Measurements from ENCODE around the gene KCNAB1.

Gene KCNAB1

GRCh38 chr3:156158656-156159295 is 38.4 kb downstream of the KCNAB1 start:
- H3K4me3 ChIP-seq (ENCODE audit: low read depth, low read length), result no peak overlapping the region
- no peak overlapping the region for H3K9ac ChIP-seq (ENCODE audit: low read depth, low read length)
- no peaks in the 10 kb centered on the region for H3K36me3 ChIP-seq (ENCODE audit: control insufficient read depth, insufficient read depth, low read length)
- 0 out of 2 replicates have a peak, but pooled peaks cover 6% of the 10 kb centered on the region for H3K4me1 ChIP-seq (ENCODE audit: control insufficient read depth, insufficient read depth, low read length)
- H3K27me3 ChIP-seq (ENCODE audit: control insufficient read depth, insufficient read depth, low read length), result no peaks in the 10 kb centered on the region
- no peak overlapping the region for H3K27ac ChIP-seq (ENCODE audit: low read depth, low read length)
- no peaks in the 10 kb centered on the region; the same call in none of the 2 replicates for H3K9me3 ChIP-seq (ENCODE audit: control insufficient read depth, insufficient read depth, low read length)

- no peak overlapping the region for H3K9ac ChIP-seq (ENCODE audit: low read depth, low read length)
- no peaks in the 10 kb centered on the region for H3K27me3 ChIP-seq (ENCODE audit: control insufficient read depth, insufficient read depth, low read length)
- no peaks in the 10 kb centered on the region for H3K36me3 ChIP-seq (ENCODE audit: control insufficient read depth, insufficient read depth, low read length)
- H3K4me1 ChIP-seq (ENCODE audit: control insufficient read depth, insufficient read depth, low read length), result peaks cover 7% of the 10 kb centered on the region
- no peak overlapping the region for H3K27ac ChIP-seq (ENCODE audit: low read depth, low read length)
- H3K9me3 ChIP-seq (ENCODE audit: control insufficient read depth, insufficient read depth, low read length), result no peaks in the 10 kb centered on the region; the same call in none of the 2 replicates
- H3K4me3 ChIP-seq (ENCODE audit: low read depth, low read length), result no peak overlapping the region
These were observed 40.3 kb downstream of the KCNAB1 start for GRCh38 chr3:156160647-156161046.

- no peak overlapping the region for H3K9ac ChIP-seq (ENCODE audit: low read depth, low read length)
- no peak overlapping the region for H3K27ac ChIP-seq (ENCODE audit: low read depth, low read length)
These were observed 40.8 kb downstream of the KCNAB1 start for GRCh38 chr3:156161172-156161571.

GRCh38 chr3:156163848-156164247 is 43.5 kb downstream of the KCNAB1 start:
- H3K4me3 ChIP-seq (ENCODE audit: low read depth, low read length), result no peak overlapping the region
- peaks cover 11% of the 10 kb centered on the region for H3K4me1 ChIP-seq (ENCODE audit: control insufficient read depth, insufficient read depth, low read length)
- no peak overlapping the region for H3K9ac ChIP-seq (ENCODE audit: low read depth, low read length)
- no peaks in the 10 kb centered on the region for H3K9me3 ChIP-seq (ENCODE audit: control insufficient read depth, insufficient read depth, low read length)
- H3K27ac ChIP-seq (ENCODE audit: low read depth, low read length), result no peak overlapping the region
- no peaks in the 10 kb centered on the region for H3K36me3 ChIP-seq (ENCODE audit: control insufficient read depth, insufficient read depth, low read length)
- no peaks in the 10 kb centered on the region for H3K27me3 ChIP-seq (ENCODE audit: control insufficient read depth, insufficient read depth, low read length)

More at GRCh38 chr3:156161172-156161571, 40.8 kb downstream of the KCNAB1 start:
- Histone ChIP-seq H3K27me3 (ENCODE audit: control insufficient read depth, insufficient read depth, low read length) (no peaks in the 10 kb centered on the region), H3K4me1 (ENCODE audit: control insufficient read depth, insufficient read depth, low read length) (peaks cover 11% of the 10 kb centered on the region), H3K9me3 (ENCODE audit: control insufficient read depth, insufficient read depth, low read length) (no peaks in the 10 kb centered on the region; the same call in 1 of the 2 replicates), H3K4me3 (ENCODE audit: low read depth, low read length) (no peak overlapping the region), H3K36me3 (ENCODE audit: control insufficient read depth, insufficient read depth, low read length) (no peaks in the 10 kb centered on the region)

GRCh38 chr3:156166808-156167207 is 46.4 kb downstream of the KCNAB1 start:
- H3K4me1 ChIP-seq (ENCODE audit: control insufficient read depth, insufficient read depth, low read length), result peaks cover 6% of the 10 kb centered on the region

GRCh38 chr3:156170571-156170970 is 50.2 kb downstream of the KCNAB1 start:
- Histone ChIP-seq H3K9ac (ENCODE audit: low read depth, low read length) (no peak overlapping the region), H3K9me3 (ENCODE audit: control insufficient read depth, insufficient read depth, low read length) (no peaks in the 10 kb centered on the region), H3K4me1 (ENCODE audit: control insufficient read depth, insufficient read depth, low read length) (peaks cover 5% of the 10 kb centered on the region), H3K27me3 (ENCODE audit: control insufficient read depth, insufficient read depth, low read length) (no peaks in the 10 kb centered on the region), H3K27ac (ENCODE audit: low read depth, low read length) (no peak overlapping the region), H3K36me3 (ENCODE audit: control insufficient read depth, insufficient read depth, low read length) (no peaks in the 10 kb centered on the region), H3K4me3 (ENCODE audit: low read depth, low read length) (no peak overlapping the region)

More at GRCh38 chr3:156166808-156167207, 46.4 kb downstream of the KCNAB1 start:
- Histone ChIP-seq H3K9me3 (ENCODE audit: control insufficient read depth, insufficient read depth, low read length) (no peaks in the 10 kb centered on the region), H3K27ac (ENCODE audit: low read depth, low read length) (no peak overlapping the region), H3K27me3 (ENCODE audit: control insufficient read depth, insufficient read depth, low read length) (no peaks in the 10 kb centered on the region), H3K36me3 (ENCODE audit: control insufficient read depth, insufficient read depth, low read length) (no peaks in the 10 kb centered on the region), H3K9ac (ENCODE audit: low read depth, low read length) (no peak overlapping the region), H3K4me3 (ENCODE audit: low read depth, low read length) (no peak overlapping the region)

- Histone ChIP-seq H3K9me3 (ENCODE audit: control insufficient read depth, insufficient read depth, low read length) (no peaks in the 10 kb centered on the region), H3K4me1 (ENCODE audit: control insufficient read depth, insufficient read depth, low read length) (no peaks in the 10 kb centered on the region), H3K27me3 (ENCODE audit: control insufficient read depth, insufficient read depth, low read length) (no peaks in the 10 kb centered on the region), H3K4me3 (ENCODE audit: low read depth, low read length) (no peak overlapping the region), H3K9ac (ENCODE audit: low read depth, low read length) (no peak overlapping the region), H3K27ac (ENCODE audit: low read depth, low read length) (no peak overlapping the region), H3K36me3 (ENCODE audit: control insufficient read depth, insufficient read depth, low read length) (no peaks in the 10 kb centered on the region)
These were observed 51.2 kb downstream of the KCNAB1 start for GRCh38 chr3:156171281-156172267.

GRCh38 chr3:156172536-156172935 is 52.2 kb downstream of the KCNAB1 start:
- no peak overlapping the region for H3K9ac ChIP-seq (ENCODE audit: low read depth, low read length)
- H3K4me3 ChIP-seq (ENCODE audit: low read depth, low read length), result no peak overlapping the region
- H3K27me3 ChIP-seq (ENCODE audit: control insufficient read depth, insufficient read depth, low read length), result no peaks in the 10 kb centered on the region
- H3K27ac ChIP-seq (ENCODE audit: low read depth, low read length), result no peak overlapping the region
- no peaks in the 10 kb centered on the region for H3K9me3 ChIP-seq (ENCODE audit: control insufficient read depth, insufficient read depth, low read length)
- H3K4me1 ChIP-seq (ENCODE audit: control insufficient read depth, insufficient read depth, low read length), result peaks cover 4% of the 10 kb centered on the region
- no peaks in the 10 kb centered on the region for H3K36me3 ChIP-seq (ENCODE audit: control insufficient read depth, insufficient read depth, low read length)

- H3K9ac ChIP-seq (ENCODE audit: low read depth, low read length), result no peak overlapping the region
- H3K9me3 ChIP-seq (ENCODE audit: control insufficient read depth, insufficient read depth, low read length), result no peaks in the 10 kb centered on the region
- no peaks in the 10 kb centered on the region for H3K27me3 ChIP-seq (ENCODE audit: control insufficient read depth, insufficient read depth, low read length)
- no peak overlapping the region for H3K27ac ChIP-seq (ENCODE audit: low read depth, low read length)
- no peak overlapping the region for H3K4me3 ChIP-seq (ENCODE audit: low read depth, low read length)
- peaks cover 4% of the 10 kb centered on the region for H3K4me1 ChIP-seq (ENCODE audit: control insufficient read depth, insufficient read depth, low read length)
- H3K36me3 ChIP-seq (ENCODE audit: control insufficient read depth, insufficient read depth, low read length), result no peaks in the 10 kb centered on the region
These were observed 54.0 kb downstream of the KCNAB1 start for GRCh38 chr3:156174229-156174847.

GRCh38 chr3:156175570-156175969 is 55.2 kb downstream of the KCNAB1 start:
- Histone ChIP-seq H3K9ac (ENCODE audit: low read depth, low read length) (no peak overlapping the region), H3K27me3 (ENCODE audit: control insufficient read depth, insufficient read depth, low read length) (no peaks in the 10 kb centered on the region), H3K36me3 (ENCODE audit: control insufficient read depth, insufficient read depth, low read length) (no peaks in the 10 kb centered on the region), H3K4me3 (ENCODE audit: low read depth, low read length) (no peak overlapping the region), H3K9me3 (ENCODE audit: control insufficient read depth, insufficient read depth, low read length) (no peaks in the 10 kb centered on the region), H3K27ac (ENCODE audit: low read depth, low read length) (no peak overlapping the region), H3K4me1 (ENCODE audit: control insufficient read depth, insufficient read depth, low read length) (peaks cover 4% of the 10 kb centered on the region)
